Smooth muscle cell (in vitro differentiated cells): ENCODE measurements around the gene RIPOR1. TPM values are rescaled to one million over a fixed set of nuclear protein-coding genes. Genes with fewer than 3 reads are reported as not detected.

Experiments
- DNase-seq: peaks from one replicate; lab custom pipeline; 2025; ENCODE audit not compliant: unreplicated experiment; lab: John Stamatoyannopoulos, UW
- H2AFZ ChIP-seq: fragments of 200-600 bp; sonication (generic); 2 replicates; pipeline ENCODE4 v1.6.0; 2016; ENCODE audit warnings: antibody characterized with exemption, low read depth, mild to moderate bottlenecking
- H3F3A ChIP-seq: fragments of 200-600 bp; sonication (generic); 2 replicates; pipeline ENCODE4 v1.6.0; 2017; ENCODE audit warnings: antibody characterized with exemption, low read depth
- H3K27ac ChIP-seq: fragments of 200-600 bp; sonication (generic); 2 replicates; pipeline ENCODE4 v1.5.1; 2016; ENCODE audit warnings: low read depth, mild to moderate bottlenecking
- H3K27me3 ChIP-seq: fragments of 200-600 bp; sonication (generic); 2 replicates; pipeline ENCODE4 v1.6.1; 2016; ENCODE audit warnings: low read depth, mild to moderate bottlenecking
- H3K36me3 ChIP-seq: fragments of 200-600 bp; sonication (generic); 2 replicates; pipeline ENCODE4 v1.5.1; 2016; ENCODE audit warnings: low read depth
- H3K4me1 ChIP-seq: fragments of 200-600 bp; sonication (generic); 2 replicates; pipeline ENCODE4 v1.5.1; 2016; ENCODE audit warnings: low read depth
- H3K4me2 ChIP-seq: fragments of 200-600 bp; sonication (generic); 2 replicates; pipeline ENCODE4 v1.6.0; 2016; ENCODE audit warnings: mild to moderate bottlenecking
- H3K4me3 ChIP-seq: fragments of 200-600 bp; sonication (generic); 2 replicates; pipeline ENCODE4 v1.5.1; 2016; ENCODE audit warnings: mild to moderate bottlenecking
- H3K79me2 ChIP-seq: fragments of 200-600 bp; sonication (generic); 2 replicates; pipeline ENCODE4 v1.6.0; 2016; ENCODE audit warnings: low read depth, mild to moderate bottlenecking
- H3K9ac ChIP-seq: fragments of 200-600 bp; sonication (generic); 2 replicates; pipeline ENCODE4 v1.6.0; 2016; ENCODE audit warnings: low read depth
- H3K9me3 ChIP-seq: fragments of 200-600 bp; sonication (generic); replicated peaks from 2 replicates; pipeline ENCODE4 v1.5.1; 2016; ENCODE audit warnings: low read depth
- H4K20me1 ChIP-seq: fragments of 200-600 bp; sonication (generic); 2 replicates; pipeline ENCODE4 v1.6.0; 2016; ENCODE audit warnings: low read depth
- WGBS: methylation state at CpG from one replicate; pipeline ENCODE4 v1.1.7; 2016; ENCODE audit warnings: low lambda C conversion rate; 5-methylcytosine and 5-hydroxymethylcytosine counted together
- polyA plus RNA-seq: library from polyadenylated mRNA; unstranded; fragments of >200 nt; fragmentation: Nextera tagmentation; extraction: Ambion mirVana; gene quantifications from 2 replicates; pipeline ENCODE4 v1.2.1, GENCODE V29; 2016
- total RNA-seq: library from RNA; depleted of rRNA; stranded (reverse); fragments of >200 nt; gene quantifications from 2 replicates; pipeline ENCODE4 v1.2.3, GENCODE V29; 2014
- TF ChIP-seq, protein P1 (sequence below): fragments of 200-600 bp; sonication (generic); IDR thresholded peaks from 2 replicates; pipeline ENCODE4 v1.5.1; 2017; ENCODE audit warnings: borderline replicate concordance, mild to moderate bottlenecking, antibody characterized with exemption; ENCODE audit not compliant: insufficient read depth, poor library complexity, severe bottlenecking

RIPOR1 gene
- total and polyA plus RNA-seq, 2 experiments from 2014 or later, result 26.6 to 47.3 TPM

DNA sequence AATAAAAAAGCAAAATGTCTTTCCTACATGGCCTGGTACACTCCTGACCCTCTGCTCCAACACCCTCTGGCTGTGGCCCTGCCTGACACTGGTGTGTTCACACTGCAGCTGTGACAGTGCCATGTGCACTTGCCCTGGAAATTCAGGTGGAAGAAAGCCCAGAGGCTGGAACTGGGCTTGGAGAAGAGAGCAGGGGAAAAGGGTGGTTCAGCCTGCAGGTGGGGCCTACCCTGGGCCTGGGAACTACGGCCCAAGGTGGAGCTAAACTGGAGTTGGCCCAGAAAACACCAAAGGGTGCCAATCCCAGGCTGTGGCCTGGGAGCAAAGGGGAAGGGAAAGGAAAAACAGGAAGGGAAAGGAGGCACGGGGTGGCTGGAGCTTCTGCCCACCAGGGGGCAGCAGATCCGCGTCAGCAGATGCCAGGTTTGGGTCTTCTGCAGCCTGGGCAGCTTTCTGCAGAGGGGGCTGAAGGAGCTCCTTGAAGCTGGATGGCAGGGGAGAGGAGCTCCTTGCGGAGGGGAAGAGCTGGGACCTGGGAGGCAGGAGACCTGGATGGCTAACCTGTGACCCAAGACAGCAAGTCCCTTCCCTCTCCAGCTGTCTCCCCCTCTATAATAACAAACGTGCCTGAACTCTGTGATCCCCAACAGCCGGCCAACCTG, 18.3 kb downstream of the RIPOR1 start:
- no peak overlapping the region for H3K4me2 ChIP-seq
- H3K9me3 ChIP-seq, result no peaks in the 10 kb centered on the region
- H3F3A ChIP-seq, result no peaks in the 10 kb centered on the region
- peak overlapping the region; percentile 15 for H3K27ac ChIP-seq
- H2AFZ ChIP-seq, result no peak overlapping the region
- H3K9ac ChIP-seq, result no peak overlapping the region
- TF ChIP-seq, protein P1, sequence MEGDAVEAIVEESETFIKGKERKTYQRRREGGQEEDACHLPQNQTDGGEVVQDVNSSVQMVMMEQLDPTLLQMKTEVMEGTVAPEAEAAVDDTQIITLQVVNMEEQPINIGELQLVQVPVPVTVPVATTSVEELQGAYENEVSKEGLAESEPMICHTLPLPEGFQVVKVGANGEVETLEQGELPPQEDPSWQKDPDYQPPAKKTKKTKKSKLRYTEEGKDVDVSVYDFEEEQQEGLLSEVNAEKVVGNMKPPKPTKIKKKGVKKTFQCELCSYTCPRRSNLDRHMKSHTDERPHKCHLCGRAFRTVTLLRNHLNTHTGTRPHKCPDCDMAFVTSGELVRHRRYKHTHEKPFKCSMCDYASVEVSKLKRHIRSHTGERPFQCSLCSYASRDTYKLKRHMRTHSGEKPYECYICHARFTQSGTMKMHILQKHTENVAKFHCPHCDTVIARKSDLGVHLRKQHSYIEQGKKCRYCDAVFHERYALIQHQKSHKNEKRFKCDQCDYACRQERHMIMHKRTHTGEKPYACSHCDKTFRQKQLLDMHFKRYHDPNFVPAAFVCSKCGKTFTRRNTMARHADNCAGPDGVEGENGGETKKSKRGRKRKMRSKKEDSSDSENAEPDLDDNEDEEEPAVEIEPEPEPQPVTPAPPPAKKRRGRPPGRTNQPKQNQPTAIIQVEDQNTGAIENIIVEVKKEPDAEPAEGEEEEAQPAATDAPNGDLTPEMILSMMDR, result peak; percentile 87
- 50% methylated on average over 7 of the region's 7 CpGs for WGBS
- peak; percentile 19 for DNase-seq
- H3K79me2 ChIP-seq, result no peaks in the 10 kb centered on the region
- H3K4me3 ChIP-seq, result no peak overlapping the region
- peaks cover 54% of the 10 kb centered on the region for H4K20me1 ChIP-seq
- no peaks in the 10 kb centered on the region for H3K4me1 ChIP-seq
- H3K36me3 ChIP-seq, result no peaks in the 10 kb centered on the region
- no peaks in the 10 kb centered on the region for H3K27me3 ChIP-seq

DNA sequence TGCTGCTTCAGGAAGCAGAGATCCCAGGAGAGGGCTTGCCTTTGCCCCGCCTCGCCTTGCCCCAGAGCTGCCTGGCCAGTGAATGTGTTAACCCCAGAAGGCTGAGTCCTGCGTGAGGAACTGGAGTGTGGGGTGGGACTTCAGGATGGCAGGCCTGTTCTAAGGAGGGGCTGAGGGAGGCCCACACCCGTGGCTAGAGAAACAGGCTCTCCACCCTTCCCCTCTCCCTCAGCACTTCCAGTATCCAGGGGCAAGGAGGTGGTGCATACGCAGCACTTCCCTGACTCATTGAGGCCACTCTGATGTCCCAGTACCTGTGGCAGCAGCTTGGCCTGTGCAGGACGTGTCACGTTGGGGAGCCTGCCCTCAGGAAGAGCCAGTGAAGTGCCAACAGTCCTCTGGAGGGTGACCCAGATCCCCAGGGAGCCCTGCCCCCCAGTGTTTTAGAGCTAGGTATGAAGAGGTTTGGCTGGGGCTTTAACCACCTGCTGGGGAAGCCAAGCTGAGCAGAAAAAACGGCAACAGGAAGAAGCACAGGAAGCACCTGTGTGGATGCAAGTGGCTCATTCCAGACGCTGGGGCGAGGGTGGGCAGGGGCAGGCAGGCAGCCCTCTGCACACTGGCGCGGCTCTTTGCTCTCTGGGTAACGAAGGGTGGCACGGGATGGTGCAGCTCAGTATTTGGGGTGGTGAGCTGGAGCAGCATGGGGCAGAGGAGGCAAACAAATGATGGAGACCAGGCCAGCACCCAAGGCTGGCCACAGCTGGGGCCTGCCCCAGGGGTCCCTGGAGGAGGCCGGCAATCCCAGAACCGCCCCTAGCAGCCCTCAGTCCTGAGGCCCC, 19.0 kb downstream of the RIPOR1 start:
- Histone ChIP-seq H3K4me3 (no peak overlapping the region), H3K4me2 (no peak overlapping the region), H3K36me3 (no peaks in the 10 kb centered on the region), H3K9ac (no peak overlapping the region), H3F3A (no peaks in the 10 kb centered on the region), H3K9me3 (no peaks in the 10 kb centered on the region), H4K20me1 (peaks cover 46% of the 10 kb centered on the region), H2AFZ (no peak overlapping the region), H3K27ac (no peak overlapping the region), H3K4me1 (no peaks in the 10 kb centered on the region), H3K27me3 (no peaks in the 10 kb centered on the region), H3K79me2 (no peaks in the 10 kb centered on the region)
- TF ChIP-seq, protein P1, result no peak
- DNase-seq, result no peak
- WGBS, result 95% methylated on average over 16 of the region's 16 CpGs

DNA sequence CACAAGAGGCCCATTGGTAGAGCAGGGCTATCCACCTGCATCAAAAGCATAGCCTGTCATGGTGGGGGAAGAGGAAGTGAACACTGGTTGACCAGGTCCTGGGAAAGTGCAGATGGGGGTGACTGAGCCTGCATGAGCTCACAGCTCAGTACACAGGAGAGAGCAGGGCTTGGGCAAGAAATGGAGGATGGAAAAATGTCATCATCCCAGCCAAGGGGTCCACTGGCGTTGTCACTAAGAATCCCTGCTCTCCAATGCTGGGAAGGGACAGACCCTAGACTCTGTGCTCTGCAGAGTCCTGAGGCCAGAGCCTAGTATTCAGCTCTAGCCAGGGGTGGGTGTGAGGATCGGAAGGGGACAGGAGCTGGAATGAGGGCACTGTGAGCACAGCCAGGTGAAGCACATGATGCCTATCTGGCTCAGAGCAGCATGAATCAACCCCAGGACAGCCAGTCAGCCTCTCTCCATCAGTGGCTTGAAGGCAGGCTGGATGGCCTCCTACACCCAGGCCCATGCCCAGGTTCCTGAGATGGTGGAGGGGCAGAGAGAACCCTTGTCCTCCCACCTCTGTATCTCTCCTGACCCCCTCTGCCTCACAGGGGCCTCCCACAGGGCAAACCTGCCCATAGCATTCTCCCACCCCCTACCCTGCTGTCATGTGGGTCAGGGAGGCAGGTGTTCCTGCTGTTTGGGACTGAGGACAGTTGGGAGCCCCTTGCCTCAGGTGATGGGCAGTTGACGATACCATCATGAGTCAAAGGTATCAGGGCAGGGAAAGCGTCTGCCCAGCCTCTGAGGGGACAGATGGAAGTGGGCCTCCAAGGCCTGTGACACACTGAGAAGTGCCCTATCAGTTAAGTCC, 19.9 kb downstream of the RIPOR1 start:
- Histone ChIP-seq H3K79me2 (no peaks in the 10 kb centered on the region), H3K4me3 (no peak overlapping the region), H3F3A (no peaks in the 10 kb centered on the region), H3K9me3 (no peaks in the 10 kb centered on the region), H3K27me3 (no peaks in the 10 kb centered on the region), H3K27ac (no peak overlapping the region), H4K20me1 (peaks cover 43% of the 10 kb centered on the region), H2AFZ (no peak overlapping the region), H3K9ac (no peak overlapping the region), H3K4me1 (no peaks in the 10 kb centered on the region), H3K36me3 (no peaks in the 10 kb centered on the region), H3K4me2 (no peak overlapping the region)
- DNase-seq, result no peak
- 88% methylated on average over 4 of the region's 4 CpGs for WGBS
- TF ChIP-seq, protein P1, result no peak
